Kidney capillary endothelial cell (primary cell): ENCODE measurements around the gene CRYGD.

Experiments used
- DNase-seq: peaks from one replicate; pipeline ENCODE4 v3.0.0-alpha.2; 2018; ENCODE audit warnings: low spot score

Gene CRYGD

DNA sequence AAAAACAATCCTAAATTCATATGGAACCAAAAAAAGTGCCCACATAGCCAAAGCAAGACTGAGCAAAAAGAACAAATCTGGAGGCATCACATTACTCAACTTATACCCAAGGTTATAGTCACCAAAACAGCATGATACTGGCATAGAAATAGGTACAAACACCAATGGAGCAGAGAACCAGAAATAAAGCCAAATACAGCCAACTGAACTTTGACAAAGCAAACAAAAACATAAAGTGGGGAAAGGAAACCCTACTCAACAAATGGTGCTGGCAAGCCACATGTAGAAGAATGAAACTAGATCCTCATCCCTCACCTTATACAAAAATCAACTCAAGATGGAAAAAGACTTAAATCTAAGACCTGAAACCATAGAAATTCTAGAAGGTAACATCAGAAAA, 40.5 kb downstream of the CRYGD start:
- DNase-seq = no peak

DNA sequence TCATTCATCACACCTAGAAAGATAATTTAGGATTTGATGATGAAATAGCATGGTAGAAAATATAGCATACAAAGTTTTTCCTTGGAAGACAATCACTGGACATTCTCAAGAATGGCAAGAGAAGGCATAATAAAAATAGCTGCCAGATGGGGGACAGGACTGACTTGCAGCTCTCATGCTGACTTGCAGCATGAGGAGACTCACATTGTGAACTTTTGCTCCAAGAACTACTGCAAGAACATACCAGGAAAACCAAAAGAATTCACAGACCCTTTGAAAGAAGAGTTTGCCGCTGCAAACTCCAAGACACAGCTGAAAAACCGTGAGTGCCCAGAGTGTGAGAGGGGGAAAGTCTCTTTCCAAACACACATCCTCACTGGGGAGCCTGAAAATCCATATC, 47.0 kb downstream of the CRYGD start:
- no peak for DNase-seq

- DNase-seq = no peak
Measured at GRCh38 chr2:208074610-208075356, 49.5 kb downstream of the CRYGD start.

DNA sequence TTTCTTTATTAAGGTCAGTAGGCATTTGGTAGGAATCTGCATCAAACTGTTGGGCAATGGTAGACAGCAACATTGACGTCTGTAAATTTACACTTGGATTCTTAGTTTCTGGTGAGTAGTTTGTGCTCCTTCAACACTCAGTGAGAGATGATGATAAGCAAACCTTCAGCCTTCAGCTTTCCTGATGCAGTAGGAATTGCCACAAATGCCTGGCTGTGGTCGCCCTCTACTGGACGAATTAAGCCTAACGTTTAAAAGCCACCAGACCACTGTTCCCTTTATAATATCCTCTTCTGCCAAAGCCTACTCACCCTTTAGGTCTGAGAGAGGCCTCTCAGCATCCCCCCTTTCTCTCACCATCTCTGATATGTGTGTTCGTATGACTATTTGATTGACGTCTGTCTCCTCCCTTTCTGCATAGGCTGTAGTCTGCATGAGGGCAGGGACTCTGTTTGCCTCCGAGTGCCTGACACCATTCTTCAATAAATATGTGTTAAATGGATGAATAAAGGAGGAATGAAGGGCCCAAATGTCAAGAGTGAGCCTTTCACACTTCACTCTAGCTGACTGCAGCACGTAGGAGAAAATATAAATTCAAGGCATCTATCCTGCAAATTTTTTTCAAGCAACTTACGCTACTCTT, 52.0 kb downstream of the CRYGD start:
- DNase-seq = peak; percentile 58
